Mesothelial cell of epicardium (in vitro differentiated cells): ENCODE measurements around the gene HPCAL1. TPM values are rescaled to one million over a fixed set of nuclear protein-coding genes. Genes with fewer than 3 reads are reported as not detected.

Source experiments
- DNase-seq, 2 experiments: peaks; one replicate each; pipeline ENCODE4 v3.0.0; 2021; ENCODE audit warnings: low spot score in 2 of 2; ENCODE audit not compliant: unreplicated experiment in 2 of 2
- H3K27ac Mint-ChIP-seq: 2 replicates; pipeline ENCODE4 v1.8.0; 2021; ENCODE audit warnings: mixed read lengths
- H3K27me3 Mint-ChIP-seq: 2 replicates; pipeline ENCODE4 v1.8.0; 2021; ENCODE audit warnings: low read depth, mixed read lengths
- H3K36me3 Mint-ChIP-seq: 2 replicates; pipeline ENCODE4 v1.8.0; 2021; ENCODE audit warnings: mixed read lengths
- H3K4me1 Mint-ChIP-seq: 2 replicates; pipeline ENCODE4 v1.8.0; 2021; ENCODE audit warnings: mixed read lengths
- H3K4me3 Mint-ChIP-seq: 2 replicates; pipeline ENCODE4 v1.8.0; 2021; ENCODE audit warnings: mild to moderate bottlenecking, moderate library complexity, mixed read lengths
- H3K9me3 Mint-ChIP-seq: 2 replicates; pipeline ENCODE4 v1.8.0; 2021; ENCODE audit warnings: mixed read lengths
- total RNA-seq: library from RNA; stranded (reverse); gene quantifications from 3 replicates; pipeline ENCODE4 v1.2.1, GENCODE V29; 2021
- TF ChIP-seq, protein P1 (sequence below): fragments of 200-600 bp; sonication (generic); IDR thresholded peaks from one replicate; pipeline ENCODE4 v1.5.0; 2021; ENCODE audit warnings: antibody characterized with exemption; ENCODE audit not compliant: unreplicated experiment

HPCAL1 gene
- total RNA-seq, 1 donor from 2014 or later, result 17.5 TPM

DNA sequence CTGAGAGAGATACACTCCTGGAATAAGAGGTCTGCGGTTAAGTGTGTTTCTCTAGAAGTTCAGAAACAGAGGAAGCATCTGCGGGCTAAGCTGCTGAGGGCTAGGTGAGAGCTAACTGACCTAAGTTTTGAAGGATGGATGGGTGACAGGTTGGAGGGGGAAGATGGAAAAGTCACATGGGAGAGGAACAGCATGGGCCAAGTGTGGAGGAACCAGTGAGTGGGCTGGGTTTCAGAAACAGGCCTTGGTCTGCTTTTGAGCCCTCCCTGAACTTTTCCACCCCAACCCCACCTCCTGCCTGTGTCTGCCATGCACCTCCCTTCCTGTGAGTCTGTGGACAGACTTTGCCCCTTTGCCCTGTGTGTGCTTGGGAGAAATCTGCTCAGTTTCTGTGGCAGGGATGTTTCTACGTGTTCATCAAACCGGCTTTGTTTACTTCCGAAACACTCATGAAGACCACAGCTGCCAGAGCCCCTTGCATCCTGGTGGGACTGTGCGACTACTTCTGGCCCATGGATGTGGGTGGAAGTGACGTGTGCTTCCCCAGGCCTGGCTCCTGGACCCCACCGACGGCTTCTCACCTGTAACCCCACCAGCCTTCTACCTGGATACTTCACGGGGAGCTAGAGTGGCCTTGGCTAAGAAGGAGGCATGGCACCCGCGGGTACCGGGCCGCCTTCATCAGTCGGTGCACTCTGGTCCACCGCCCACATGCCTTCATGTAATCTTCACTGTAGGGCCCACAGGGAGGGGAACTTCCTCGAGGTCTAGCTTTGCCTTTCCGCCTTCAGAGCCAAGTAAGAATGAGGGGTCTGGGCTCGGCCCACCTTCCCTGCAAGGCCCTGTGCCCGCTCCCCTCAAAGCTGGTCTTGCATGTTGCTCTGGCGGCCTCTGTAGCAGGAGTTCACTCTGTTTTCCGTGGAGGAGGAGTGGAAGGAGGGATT, 1.4 kb upstream of the HPCAL1 start:
- Mint-ChIP-seq H3K4me3 (peak overlapping the region; percentile 55), H3K27me3 (peaks cover 24% of the 10 kb centered on the region), H3K4me1 (peaks cover 24% of the 10 kb centered on the region), H3K9me3 (peaks cover 7% of the 10 kb centered on the region), H3K36me3 (no peaks in the 10 kb centered on the region), H3K27ac (no peak overlapping the region)
- TF ChIP-seq, protein P1, sequence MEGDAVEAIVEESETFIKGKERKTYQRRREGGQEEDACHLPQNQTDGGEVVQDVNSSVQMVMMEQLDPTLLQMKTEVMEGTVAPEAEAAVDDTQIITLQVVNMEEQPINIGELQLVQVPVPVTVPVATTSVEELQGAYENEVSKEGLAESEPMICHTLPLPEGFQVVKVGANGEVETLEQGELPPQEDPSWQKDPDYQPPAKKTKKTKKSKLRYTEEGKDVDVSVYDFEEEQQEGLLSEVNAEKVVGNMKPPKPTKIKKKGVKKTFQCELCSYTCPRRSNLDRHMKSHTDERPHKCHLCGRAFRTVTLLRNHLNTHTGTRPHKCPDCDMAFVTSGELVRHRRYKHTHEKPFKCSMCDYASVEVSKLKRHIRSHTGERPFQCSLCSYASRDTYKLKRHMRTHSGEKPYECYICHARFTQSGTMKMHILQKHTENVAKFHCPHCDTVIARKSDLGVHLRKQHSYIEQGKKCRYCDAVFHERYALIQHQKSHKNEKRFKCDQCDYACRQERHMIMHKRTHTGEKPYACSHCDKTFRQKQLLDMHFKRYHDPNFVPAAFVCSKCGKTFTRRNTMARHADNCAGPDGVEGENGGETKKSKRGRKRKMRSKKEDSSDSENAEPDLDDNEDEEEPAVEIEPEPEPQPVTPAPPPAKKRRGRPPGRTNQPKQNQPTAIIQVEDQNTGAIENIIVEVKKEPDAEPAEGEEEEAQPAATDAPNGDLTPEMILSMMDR, result no peak
- no peak for DNase-seq

DNA sequence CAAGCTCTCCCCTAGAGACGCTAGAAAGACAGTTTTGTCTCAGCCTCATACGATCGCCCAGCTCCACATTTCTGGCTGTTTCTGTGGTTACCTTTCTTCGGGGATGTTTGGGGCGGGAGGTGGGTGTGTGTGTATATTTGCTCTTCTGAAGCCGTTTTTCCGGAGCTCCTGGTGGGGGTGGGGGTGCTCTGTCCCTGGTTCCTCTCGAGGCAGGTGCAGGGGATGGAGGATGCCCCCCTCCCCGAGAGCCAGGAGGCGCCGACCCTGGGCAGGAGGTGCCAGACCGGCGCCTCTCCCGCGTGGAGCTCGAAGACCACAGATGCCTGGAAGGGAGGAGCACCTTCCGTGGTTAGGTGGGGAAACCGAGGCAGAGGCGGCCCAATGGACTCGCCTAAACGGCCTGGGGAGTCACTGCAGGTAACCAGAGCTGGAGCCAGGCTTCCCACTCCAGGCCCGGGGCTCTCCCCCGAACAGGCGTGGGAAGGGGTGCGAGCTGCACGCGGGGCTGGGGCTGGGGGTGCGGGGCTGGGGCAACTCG, 694 bp upstream of the HPCAL1 start:
- Mint-ChIP-seq H3K36me3 (no peaks in the 10 kb centered on the region), H3K27ac (no peak overlapping the region), H3K4me1 (peaks cover 24% of the 10 kb centered on the region), H3K4me3 (peak overlapping the region; percentile 55), H3K27me3 (peaks cover 28% of the 10 kb centered on the region), H3K9me3 (peaks cover 7% of the 10 kb centered on the region)
- no peak for DNase-seq
- TF ChIP-seq, protein P1, result no peak

GRCh38 chr2:10303181-10303693, 533 bp downstream of the HPCAL1 start:
- H3K36me3 Mint-ChIP-seq, result no peaks in the 10 kb centered on the region
- H3K4me1 Mint-ChIP-seq, result peaks cover 27% of the 10 kb centered on the region
- peaks cover 30% of the 10 kb centered on the region for H3K27me3 Mint-ChIP-seq
- DNase-seq, result no peak
- H3K27ac Mint-ChIP-seq, result peak overlapping the region; percentile 34
- TF ChIP-seq, protein P1, result no peak
- peaks cover 7% of the 10 kb centered on the region for H3K9me3 Mint-ChIP-seq
- H3K4me3 Mint-ChIP-seq, result peak overlapping the region; percentile 86

- Mint-ChIP-seq H3K4me1 (peaks cover 27% of the 10 kb centered on the region), H3K27me3 (peaks cover 30% of the 10 kb centered on the region), H3K27ac (no peak overlapping the region), H3K36me3 (no peaks in the 10 kb centered on the region), H3K9me3 (peaks cover 2% of the 10 kb centered on the region), H3K4me3 (peak overlapping the region; percentile 86)
- TF ChIP-seq, protein P1, result no peak
- peak in 1 of 2 experiments; percentile 70 for DNase-seq
Observed at GRCh38 chr2:10303694-10304378, 1.1 kb downstream of the HPCAL1 start.

DNA sequence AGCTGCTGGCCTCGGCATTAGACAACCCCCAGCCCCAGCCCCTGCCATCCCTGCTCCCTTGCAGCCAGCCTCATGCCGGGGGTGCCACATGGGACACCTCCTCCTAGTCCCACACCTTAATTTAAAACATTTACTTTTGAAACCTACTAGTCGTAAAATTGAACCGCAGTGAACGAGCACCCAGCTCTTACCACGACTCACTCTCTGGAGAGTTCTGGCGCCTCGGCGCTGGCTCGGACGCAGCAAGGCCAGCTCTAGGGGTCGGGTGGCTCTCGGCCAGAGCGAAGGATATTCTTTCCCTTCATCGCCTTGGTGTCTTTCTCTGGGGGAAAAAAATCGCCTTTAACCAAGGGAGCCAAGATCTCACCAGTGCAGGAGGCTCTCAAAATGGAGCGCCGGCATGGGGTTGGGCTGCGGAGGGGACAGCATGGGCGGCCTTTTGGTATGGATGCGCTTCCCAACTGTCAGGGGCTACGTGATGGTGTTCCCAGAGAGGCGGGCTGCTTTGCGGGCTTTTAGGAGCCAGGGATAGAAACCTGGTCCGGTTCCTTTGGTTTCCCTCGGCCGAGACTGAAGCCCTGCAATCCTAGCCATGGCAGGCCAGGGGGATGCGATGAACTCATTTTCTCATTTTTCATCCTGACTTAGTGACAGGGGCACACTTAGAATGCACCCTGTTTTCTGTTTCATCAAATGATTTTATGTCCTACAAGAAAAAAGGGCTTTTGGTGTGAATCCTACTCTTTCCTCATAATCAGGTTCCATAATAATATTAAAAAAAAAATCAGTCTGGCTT, 2.0 kb downstream of the HPCAL1 start:
- DNase-seq, result no peak
- Mint-ChIP-seq H3K4me3 (peak overlapping the region; percentile 86), H3K27me3 (peaks cover 30% of the 10 kb centered on the region), H3K27ac (no peak overlapping the region), H3K9me3 (no peaks in the 10 kb centered on the region), H3K4me1 (peaks cover 27% of the 10 kb centered on the region), H3K36me3 (no peaks in the 10 kb centered on the region)
- TF ChIP-seq, protein P1, result no peak
